Measurements from ENCODE around the gene SLC35E1. TPM values are rescaled to one million over a fixed set of nuclear protein-coding genes. Genes with fewer than 3 reads are reported as not detected.

The SLC35E1 gene
- total RNA-seq, 1 donor from 2014 or later = 39.7 TPM

- H3K27ac Mint-ChIP-seq = peak overlapping the region; percentile 25
- H3K27me3 Mint-ChIP-seq (ENCODE audit: low read depth) = no peaks in the 10 kb centered on the region
- DNase-seq (ENCODE audit: low spot score in 2 of 2, unreplicated experiment in 2 of 2) = no peak
- H3K4me3 Mint-ChIP-seq = no peak overlapping the region
- peaks cover 3% of the 10 kb centered on the region for H3K4me1 Mint-ChIP-seq
- no peak for TF ChIP-seq CTCF (IDR thresholded peaks at IDR 0.05; ENCODE audit: unreplicated experiment)
- H3K36me3 Mint-ChIP-seq = peaks cover 15% of the 10 kb centered on the region
- H3K9me3 Mint-ChIP-seq = no peaks in the 10 kb centered on the region
Measured at GRCh38 chr19:16527971-16528521, 44.2 kb downstream of the SLC35E1 start.

GRCh38 chr19:16527334-16527935, 44.8 kb downstream of the SLC35E1 start:
- H3K4me1 Mint-ChIP-seq = peaks cover 3% of the 10 kb centered on the region
- TF ChIP-seq CTCF (IDR thresholded peaks at IDR 0.05; ENCODE audit: unreplicated experiment) = no peak
- H3K27me3 Mint-ChIP-seq (ENCODE audit: low read depth) = no peaks in the 10 kb centered on the region
- H3K4me3 Mint-ChIP-seq = no peak overlapping the region
- peak overlapping the region; percentile 47 for H3K27ac Mint-ChIP-seq
- no peaks in the 10 kb centered on the region for H3K9me3 Mint-ChIP-seq
- peaks cover 20% of the 10 kb centered on the region for H3K36me3 Mint-ChIP-seq
- DNase-seq (ENCODE audit: low spot score in 2 of 2, unreplicated experiment in 2 of 2) = no peak

- H3K36me3 Mint-ChIP-seq = peaks cover 13% of the 10 kb centered on the region
- no peak overlapping the region for H3K27ac Mint-ChIP-seq
- no peaks in the 10 kb centered on the region for H3K27me3 Mint-ChIP-seq (ENCODE audit: low read depth)
- no peaks in the 10 kb centered on the region for H3K9me3 Mint-ChIP-seq
- no peak for DNase-seq (ENCODE audit: low spot score in 2 of 2, unreplicated experiment in 2 of 2)
- no peak for TF ChIP-seq CTCF (IDR thresholded peaks at IDR 0.05; ENCODE audit: unreplicated experiment)
- peaks cover 3% of the 10 kb centered on the region for H3K4me1 Mint-ChIP-seq
- no peak overlapping the region for H3K4me3 Mint-ChIP-seq
Measured at GRCh38 chr19:16525751-16526481, 46.3 kb downstream of the SLC35E1 start.

GRCh38 chr19:16524991-16525734, 47.1 kb downstream of the SLC35E1 start:
- H3K36me3 Mint-ChIP-seq = peaks cover 18% of the 10 kb centered on the region
- DNase-seq (ENCODE audit: low spot score in 2 of 2, unreplicated experiment in 2 of 2) = no peak

More at GRCh38 chr19:16524991-16525734, 47.1 kb downstream of the SLC35E1 start:
- TF ChIP-seq CTCF (IDR thresholded peaks at IDR 0.05; ENCODE audit: unreplicated experiment) = no peak
- no peak overlapping the region for H3K27ac Mint-ChIP-seq
- H3K27me3 Mint-ChIP-seq (ENCODE audit: low read depth) = no peaks in the 10 kb centered on the region
- no peaks in the 10 kb centered on the region for H3K9me3 Mint-ChIP-seq
- peaks cover 3% of the 10 kb centered on the region for H3K4me1 Mint-ChIP-seq
- no peak overlapping the region for H3K4me3 Mint-ChIP-seq

Data from mesothelial cell of epicardium (in vitro differentiated cells).